Mucosa of descending colon (tissue), 3 donors: ENCODE measurements around the gene PSD. TPM values are rescaled to one million over a fixed set of nuclear protein-coding genes. Genes with fewer than 3 reads are reported as not detected.
A peak's percentile ranks its signal among the peaks of the same experiment; 100 is the strongest.

Source experiments
- ATAC-seq: fragments of 200-7000 bp; cut with Tn5 transposase; one replicate; pipeline ENCODE4 v1.9.1; 2020; ENCODE audit warnings: mild to moderate bottlenecking, moderate library complexity
- DNase-seq, 3 donors: peaks; one replicate each; pipeline ENCODE4 v3.0.0-alpha.2; 2020
- H3K36me3 ChIP-seq: fragments of 200-600 bp; one replicate; pipeline ENCODE4 v1.8.0; 2021; ENCODE audit warnings: low read depth, mild to moderate bottlenecking
- H3K4me1 ChIP-seq: fragments of 200-600 bp; one replicate; pipeline ENCODE4 v1.8.0; 2021; ENCODE audit warnings: low read depth, mild to moderate bottlenecking
- H3K4me3 ChIP-seq: fragments of 200-600 bp; one replicate; pipeline ENCODE4 v1.8.0; 2021; ENCODE audit warnings: mild to moderate bottlenecking
- H3K9me3 ChIP-seq: fragments of 200-600 bp; one replicate; pipeline ENCODE4 v1.8.0; 2021; ENCODE audit warnings: mild to moderate bottlenecking
- CTCF ChIP-seq: fragments of 200-600 bp; IDR thresholded peaks from one replicate; pipeline ENCODE4 v1.8.0; 2022; ENCODE audit warnings: antibody characterized with exemption, mild to moderate bottlenecking
- intact Hi-C, 2 donors: fragments of 100-400 bp; cut with DNase I in 1 of 2; cut with micrococcal nuclease in 1 of 2; formaldehyde crosslinking; loops; one replicate each; pipeline versions ENCODE4 v1.11.0 to v1.11.1; 2022; cut with DNase I, micrococcal nuclease
- total RNA-seq, 3 donors: library from RNA; stranded (reverse); fragmentation: NEBNext Ultra II Directional in 2 of 3; extraction: Animal tissue kit (Norgen Biotek cat#: 25700) in 2 of 3; gene quantifications; one replicate each; pipeline versions ENCODE4 v1.2.1 to v1.2.4, GENCODE V29; 2021 to 2023
- donor health status: DM: no; HTN: no; CAD: no; lungs with moderate emphysema.
- donor health status: DM: no; HTN: no; CAD: no.
- donor health status: DM: no; HTN: yes; CAD: no.

The PSD gene
- total RNA-seq, 3 donors from 2014 or later = 8.2 to 228 (median 11.4) TPM

- H3K4me3 ChIP-seq = no peak overlapping the region
- no peaks in the 10 kb centered on the region for H3K36me3 ChIP-seq
- DNase-seq = peak in 1 of 3 donors; percentile 33
- TF ChIP-seq CTCF = no peak
- intact Hi-C loops = no loop called here
- ATAC-seq = no peak
- H3K9me3 ChIP-seq = no peaks in the 10 kb centered on the region
- H3K4me1 ChIP-seq = peaks cover 14% of the 10 kb centered on the region
Observed at GRCh38 chr10:102404361-102405107, 14.1 kb downstream of the PSD start.

GRCh38 chr10:102403115-102403514 is 15.5 kb downstream of the PSD start:
- Histone ChIP-seq H3K36me3 (no peaks in the 10 kb centered on the region), H3K4me1 (peaks cover 8% of the 10 kb centered on the region), H3K4me3 (no peak overlapping the region), H3K9me3 (no peaks in the 10 kb centered on the region)
- intact Hi-C loops = no loop called here
- DNase-seq (peak in 1 of 3 donors; percentile 33), ATAC-seq (no peak)
- no peak for TF ChIP-seq CTCF

GRCh38 chr10:102402512-102402896 is 16.1 kb downstream of the PSD start:
- no peak for TF ChIP-seq CTCF
- Histone ChIP-seq H3K4me1 (peaks cover 8% of the 10 kb centered on the region), H3K36me3 (no peaks in the 10 kb centered on the region), H3K9me3 (no peaks in the 10 kb centered on the region), H3K4me3 (no peak overlapping the region)
- ATAC-seq = no peak
- intact Hi-C loops = no loop called here
- no peak for DNase-seq

- peak in 1 of 3 donors; percentile 49 for DNase-seq
- peaks cover 8% of the 10 kb centered on the region for H3K4me1 ChIP-seq
- H3K9me3 ChIP-seq = no peaks in the 10 kb centered on the region
- ATAC-seq = no peak
- no peak for TF ChIP-seq CTCF
- H3K36me3 ChIP-seq = no peaks in the 10 kb centered on the region
- H3K4me3 ChIP-seq = no peak overlapping the region
- intact Hi-C loops = no loop called here
Observed at GRCh38 chr10:102401735-102402511, 16.7 kb downstream of the PSD start.

- Histone ChIP-seq H3K4me1 (peaks cover 12% of the 10 kb centered on the region), H3K36me3 (no peaks in the 10 kb centered on the region), H3K4me3 (no peak overlapping the region), H3K9me3 (no peaks in the 10 kb centered on the region)
- TF ChIP-seq CTCF = no peak
- intact Hi-C loops = no loop called here
- ATAC-seq = no peak
- no peak for DNase-seq
Observed at GRCh38 chr10:102401342-102401654, 17.3 kb downstream of the PSD start.
